ENCODE data around the gene ANK2. TPM values are rescaled to one million over a fixed set of nuclear protein-coding genes. Genes with fewer than 3 reads are reported as not detected.

The ANK2 gene
- total RNA-seq, 1 experiment from 2014 or later: 5.6 TPM

GRCh38 chr4:113153529-113154101, 104.2 kb downstream of the ANK2 start:
- no peak for DNase-seq (ENCODE audit: low read depth, low spot score)

More at GRCh38 chr4:113153529-113154101, 104.2 kb downstream of the ANK2 start:
- BruUV-seq (replicated peaks): no TSS peak
- Histone ChIP-seq H3K27ac (ENCODE audit: low read depth, low read length) (no peak overlapping the region), H3K9me3 (ENCODE audit: control insufficient read depth in 1 of 2, insufficient read depth in 1 of 2, low read depth in 1 of 2, low read length in 2 of 2) (no peaks in the 10 kb centered on the region), H3K9me2 (ENCODE audit: insufficient read depth) (no peaks in the 10 kb centered on the region), H3K4me3 (replicated peaks in 1 of 2; ENCODE audit: low read depth in 1 of 2, low read length in 2 of 2) (no peak overlapping the region), H3K9ac (ENCODE audit: low read length) (no peak overlapping the region), H3K27me3 (ENCODE audit: insufficient read depth, low read length) (no peaks in the 10 kb centered on the region), H4K20me1 (ENCODE audit: insufficient read depth) (no peaks in the 10 kb centered on the region), H3K4me2 (ENCODE audit: low read length) (no peak overlapping the region), H3K36me3 (ENCODE audit: control insufficient read depth in 1 of 2, insufficient read depth in 2 of 2, low read length in 2 of 2) (no peaks in the 10 kb centered on the region), H3K79me2 (ENCODE audit: insufficient read depth, low read length) (no peaks in the 10 kb centered on the region), H2AFZ (ENCODE audit: low read depth, low read length, poor library complexity, severe bottlenecking) (no peak overlapping the region), H3K4me1 (ENCODE audit: control insufficient read depth in 1 of 2, insufficient read depth in 2 of 2, low read length in 2 of 2) (peaks cover 0 to 8% of the 10 kb centered on the region in 2 experiments; a peak in 1 of 4 replicates)
- ATAC-seq: peak; percentile 42; the same call in 1 of the 2 replicates
- intact Hi-C loops (cut with micrococcal nuclease): no loop called here
- ChIA-PET RAD21 (ENCODE audit: low non-redundant PET in 1 of 2, low total read pairs in 2 of 2, uncharacterized antibody in 2 of 2, unreplicated experiment in 2 of 2) (no interaction called here), POLR2A (no interaction called here), CTCF (no interaction called here)
- TF ChIP-seq, protein P1, sequence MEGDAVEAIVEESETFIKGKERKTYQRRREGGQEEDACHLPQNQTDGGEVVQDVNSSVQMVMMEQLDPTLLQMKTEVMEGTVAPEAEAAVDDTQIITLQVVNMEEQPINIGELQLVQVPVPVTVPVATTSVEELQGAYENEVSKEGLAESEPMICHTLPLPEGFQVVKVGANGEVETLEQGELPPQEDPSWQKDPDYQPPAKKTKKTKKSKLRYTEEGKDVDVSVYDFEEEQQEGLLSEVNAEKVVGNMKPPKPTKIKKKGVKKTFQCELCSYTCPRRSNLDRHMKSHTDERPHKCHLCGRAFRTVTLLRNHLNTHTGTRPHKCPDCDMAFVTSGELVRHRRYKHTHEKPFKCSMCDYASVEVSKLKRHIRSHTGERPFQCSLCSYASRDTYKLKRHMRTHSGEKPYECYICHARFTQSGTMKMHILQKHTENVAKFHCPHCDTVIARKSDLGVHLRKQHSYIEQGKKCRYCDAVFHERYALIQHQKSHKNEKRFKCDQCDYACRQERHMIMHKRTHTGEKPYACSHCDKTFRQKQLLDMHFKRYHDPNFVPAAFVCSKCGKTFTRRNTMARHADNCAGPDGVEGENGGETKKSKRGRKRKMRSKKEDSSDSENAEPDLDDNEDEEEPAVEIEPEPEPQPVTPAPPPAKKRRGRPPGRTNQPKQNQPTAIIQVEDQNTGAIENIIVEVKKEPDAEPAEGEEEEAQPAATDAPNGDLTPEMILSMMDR (IDR thresholded peaks at IDR 0.05 in 2 of 3, conservative IDR thresholded peaks at IDR 0.05 in 1 of 3; ENCODE audit: borderline replicate concordance in 1 of 3, insufficient read depth in 1 of 3, low read depth in 2 of 3, low read length in 2 of 3): peak in 1 of 3 experiments; percentile 32; a peak in 2 of 6 replicates
- TF ChIP-seq FOSL1 (IDR thresholded peaks at IDR 0.05; ENCODE audit: low read depth) (no peak), SP1 (IDR thresholded peaks at IDR 0.05; ENCODE audit: low read depth) (no peak), YY1 (IDR thresholded peaks at IDR 0.05; ENCODE audit: extremely low read depth, insufficient replicate concordance, low read depth, low read length) (no peak), EZH2 (IDR thresholded peaks at IDR 0.05) (no peak), RAD21 (IDR thresholded peaks at IDR 0.05; ENCODE audit: low read depth) (peak; percentile 19; the same call in 1 of the 2 replicates), SRF (IDR thresholded peaks at IDR 0.05; ENCODE audit: low read depth) (no peak), ELF1 (IDR thresholded peaks at IDR 0.05; ENCODE audit: borderline replicate concordance, low read depth) (no peak)
- TF ChIP-seq, protein P2, sequence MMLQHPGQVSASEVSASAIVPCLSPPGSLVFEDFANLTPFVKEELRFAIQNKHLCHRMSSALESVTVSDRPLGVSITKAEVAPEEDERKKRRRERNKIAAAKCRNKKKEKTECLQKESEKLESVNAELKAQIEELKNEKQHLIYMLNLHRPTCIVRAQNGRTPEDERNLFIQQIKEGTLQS (IDR thresholded peaks at IDR 0.05): no peak
